GM13977 (cell line): ENCODE measurements around the gene PLCD3.
"Not testable (repeated sequence)": the region's sequence is repeated elsewhere in the genome, so short reads cannot be mapped to it uniquely, and the experiment has no call there.

Source experiments
- DNase-seq: peaks from one replicate; pipeline ENCODE4 v3.0.0; 2012; ENCODE audit warnings: low spot score
- CTCF ChIP-seq: IDR thresholded peaks from 2 replicates; pipeline ENCODE4 v1.5.1; 2012; ENCODE audit warnings: mild to moderate bottlenecking, control low read depth; ENCODE audit not compliant: insufficient read depth; ENCODE audit errors: extremely low read depth, missing control alignments
- in situ Hi-C: fragments of 300-500 bp; cut with MboI; formaldehyde crosslinking; loops from one replicate; pipeline ENCODE4 v1.12.0; 2022; ENCODE audit warnings: low sequenced_read_pairs, low pct_unique_long_range_greater_than_20kb, mixed read lengths, inconsistent platforms; ENCODE audit not compliant: unreplicated experiment

The PLCD3 gene

GRCh38 chr17:45127548-45128300 lies 4.6 kb downstream of the PLCD3 start:
- in situ Hi-C loops = no loop called here
- no peak for TF ChIP-seq CTCF
- no peak for DNase-seq

GRCh38 chr17:45127207-45127547 lies 5.1 kb downstream of the PLCD3 start:
- in situ Hi-C loops = no loop called here
- no peak for DNase-seq
- TF ChIP-seq CTCF = no peak

- no peak for TF ChIP-seq CTCF
- in situ Hi-C loops = no loop called here
- no peak for DNase-seq
These were observed 6.8 kb downstream of the PLCD3 start for GRCh38 chr17:45125509-45125908.

DNA sequence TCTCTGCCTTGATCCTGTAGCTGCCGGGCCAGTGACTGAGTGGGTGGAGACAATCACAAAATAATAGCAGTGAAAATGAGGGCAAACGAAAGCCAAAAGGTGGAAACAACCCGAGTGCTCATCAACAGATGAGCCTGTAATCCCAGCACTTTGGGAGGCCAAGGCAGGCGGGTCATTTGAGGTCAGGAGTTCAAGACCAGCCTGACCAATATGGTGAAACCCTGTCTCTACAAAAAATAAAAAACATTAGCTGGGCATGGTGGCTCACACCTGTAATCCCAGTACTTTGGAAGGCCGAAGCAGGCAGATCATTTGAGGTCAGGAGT lies 7.6 kb downstream of the PLCD3 start:
- DNase-seq, in situ Hi-C loops: not testable (repeated sequence)

GRCh38 chr17:45123930-45124796 lies 8.2 kb downstream of the PLCD3 start:
- TF ChIP-seq CTCF = no peak
- in situ Hi-C loops = no loop called here
- DNase-seq = no peak

GRCh38 chr17:45123076-45123770 lies 9.1 kb downstream of the PLCD3 start:
- in situ Hi-C loops = no loop called here
- TF ChIP-seq CTCF = no peak
- no peak for DNase-seq

- in situ Hi-C loops = no loop called here
These were observed 11.3 kb downstream of the PLCD3 start for GRCh38 chr17:45121055-45121454.

More at GRCh38 chr17:45121055-45121454, 11.3 kb downstream of the PLCD3 start:
- no peak for TF ChIP-seq CTCF
- no peak for DNase-seq
